Thyroid gland (tissue), 4 donors: ENCODE measurements around the gene PRRG4. TPM values are rescaled to one million over a fixed set of nuclear protein-coding genes. Genes with fewer than 3 reads are reported as not detected.

Experiments
- DNase-seq, 2 donors: peaks; one replicate each; pipeline ENCODE4 v3.0.0-alpha.2; 2019
- H3K27ac ChIP-seq, 3 donors: fragments of 200-600 bp; sonication (generic); 1 replicate in 2 of 3; 2 replicates in 1 of 3; pipeline ENCODE4 v1.5.1; 2016 to 2019; ENCODE audit warnings: mild to moderate bottlenecking in 1 of 3, moderate library complexity in 1 of 3
- H3K27me3 ChIP-seq: fragments of 200-600 bp; sonication (generic); one replicate; pipeline ENCODE4 v1.5.1; 2019
- H3K36me3 ChIP-seq, 2 donors: fragments of 200-600 bp; sonication (generic); one replicate each; pipeline ENCODE4 v1.5.1; 2016 to 2019
- H3K4me1 ChIP-seq, 2 donors: fragments of 200-600 bp; sonication (generic); one replicate each; pipeline ENCODE4 v1.5.1; 2017 to 2019
- H3K4me3 ChIP-seq, 3 donors: fragments of 200-600 bp; sonication (generic); replicated peaks in 1 of 3; 1 replicate in 2 of 3; 2 replicates in 1 of 3; pipeline ENCODE4 v1.5.1; 2016; ENCODE audit warnings: mild to moderate bottlenecking in 1 of 3
- H3K9me3 ChIP-seq: fragments of 200-600 bp; sonication (generic); one replicate; pipeline ENCODE4 v1.5.1; 2017
- POLR2A ChIP-seq, 2 donors: fragments of 450-650 bp; IDR thresholded peaks; one replicate each; pipeline ENCODE4 v1.6.1; 2017; ENCODE audit warnings: antibody characterized with exemption in 2 of 2, mild to moderate bottlenecking in 2 of 2, moderate library complexity in 1 of 2
- whole genome bisulfite sequencing, 2 donors: methylation state at CpG; one replicate each; pipeline ENCODE4 v1.1.5; 2017; 5-methylcytosine and 5-hydroxymethylcytosine counted together
- intact Hi-C: fragments of 100-400 bp; cut with DNase I; formaldehyde crosslinking; loops from one replicate; pipeline ENCODE4 v1.15.1; 2023
- total RNA-seq, 4 donors: library from RNA; depleted of rRNA; stranded (reverse); fragments of >200 nt; gene quantifications; one replicate each; pipeline ENCODE4 v1.2.3, GENCODE V29; 2016
- TF ChIP-seq, protein P1 (sequence below), 6 experiments: fragments of 200-600 bp in 3 of 6; fragments of 450-650 bp in 3 of 6; sonication (generic) in 3 of 6; IDR thresholded peaks; one replicate each; pipeline ENCODE4 v1.5.1; 2016 to 2019; ENCODE audit warnings: antibody characterized with exemption in 6 of 6, mild to moderate bottlenecking in 2 of 6, inconsistent platforms in 1 of 6, moderate library complexity in 1 of 6

The PRRG4 gene
- total RNA-seq, 4 donors from 2014 or later: 13.4 to 20.8 (median 17.7) TPM

DNA sequence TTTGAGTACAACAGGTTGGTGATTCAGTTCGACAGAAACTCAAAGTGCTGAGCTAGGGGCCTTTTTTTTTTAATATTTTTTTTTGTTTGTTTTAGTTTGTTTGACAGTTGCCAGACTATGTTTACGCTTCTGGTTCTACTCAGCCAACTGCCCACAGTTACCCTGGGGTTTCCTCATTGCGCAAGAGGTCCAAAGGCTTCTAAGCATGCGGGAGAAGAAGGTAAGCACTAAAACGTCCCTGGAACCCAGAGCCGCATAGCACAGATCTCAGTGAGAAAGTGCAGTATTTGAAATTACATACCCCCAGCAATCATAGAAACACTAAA, 649 bp downstream of the PRRG4 start:
- Histone ChIP-seq H3K27ac (peak overlapping the region; percentile 7 to 78 (median 77)), H3K9me3 (no peaks in the 10 kb centered on the region), H3K27me3 (no peaks in the 10 kb centered on the region), H3K4me3 (peak overlapping the region; percentile 20 to 83 (median 53)), H3K36me3 (no peaks in the 10 kb centered on the region), H3K4me1 (no peaks in the 10 kb centered on the region)
- no peak for TF ChIP-seq POLR2A (IDR thresholded peaks at IDR 0.05)
- TF ChIP-seq, protein P1, sequence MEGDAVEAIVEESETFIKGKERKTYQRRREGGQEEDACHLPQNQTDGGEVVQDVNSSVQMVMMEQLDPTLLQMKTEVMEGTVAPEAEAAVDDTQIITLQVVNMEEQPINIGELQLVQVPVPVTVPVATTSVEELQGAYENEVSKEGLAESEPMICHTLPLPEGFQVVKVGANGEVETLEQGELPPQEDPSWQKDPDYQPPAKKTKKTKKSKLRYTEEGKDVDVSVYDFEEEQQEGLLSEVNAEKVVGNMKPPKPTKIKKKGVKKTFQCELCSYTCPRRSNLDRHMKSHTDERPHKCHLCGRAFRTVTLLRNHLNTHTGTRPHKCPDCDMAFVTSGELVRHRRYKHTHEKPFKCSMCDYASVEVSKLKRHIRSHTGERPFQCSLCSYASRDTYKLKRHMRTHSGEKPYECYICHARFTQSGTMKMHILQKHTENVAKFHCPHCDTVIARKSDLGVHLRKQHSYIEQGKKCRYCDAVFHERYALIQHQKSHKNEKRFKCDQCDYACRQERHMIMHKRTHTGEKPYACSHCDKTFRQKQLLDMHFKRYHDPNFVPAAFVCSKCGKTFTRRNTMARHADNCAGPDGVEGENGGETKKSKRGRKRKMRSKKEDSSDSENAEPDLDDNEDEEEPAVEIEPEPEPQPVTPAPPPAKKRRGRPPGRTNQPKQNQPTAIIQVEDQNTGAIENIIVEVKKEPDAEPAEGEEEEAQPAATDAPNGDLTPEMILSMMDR (IDR thresholded peaks at IDR 0.05): no peak
- 29 to 40% methylated on average over 6 of the region's 6 CpGs for WGBS, 2 donors
- DNase-seq: peak; percentile 26 to 42
- intact Hi-C loops: no loop called here

DNA sequence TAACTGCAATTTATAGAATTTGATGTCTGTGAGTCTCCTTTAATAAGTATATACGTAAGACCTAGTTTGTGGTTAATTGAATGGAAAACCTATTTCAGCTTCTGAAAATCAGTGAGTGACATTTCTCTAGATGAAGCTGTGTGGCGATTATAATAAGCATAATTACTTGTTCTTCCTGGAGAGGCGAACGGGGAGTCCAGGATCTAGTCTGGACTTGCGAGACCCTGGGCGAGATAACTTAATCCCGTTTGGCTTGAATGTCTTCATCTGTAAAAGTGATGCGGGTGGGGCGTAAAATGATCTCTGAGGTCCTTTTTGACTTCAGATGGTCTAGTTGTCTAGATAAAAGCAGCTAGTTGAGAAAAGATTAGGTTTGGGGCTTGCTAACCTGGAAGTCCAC, 1.1 kb downstream of the PRRG4 start:
- DNase-seq: no peak
- TF ChIP-seq, protein P1 (IDR thresholded peaks at IDR 0.05): no peak
- TF ChIP-seq POLR2A (IDR thresholded peaks at IDR 0.05): no peak
- no peak overlapping the region for H3K4me3 ChIP-seq
- H3K9me3 ChIP-seq: no peaks in the 10 kb centered on the region
- 88 to 90% methylated on average over 9 of the region's 9 CpGs for WGBS, 2 donors
- no peak overlapping the region for H3K27ac ChIP-seq
- H3K4me1 ChIP-seq: no peaks in the 10 kb centered on the region
- H3K27me3 ChIP-seq: no peaks in the 10 kb centered on the region
- intact Hi-C loops: no loop called here
- H3K36me3 ChIP-seq: no peaks in the 10 kb centered on the region

DNA sequence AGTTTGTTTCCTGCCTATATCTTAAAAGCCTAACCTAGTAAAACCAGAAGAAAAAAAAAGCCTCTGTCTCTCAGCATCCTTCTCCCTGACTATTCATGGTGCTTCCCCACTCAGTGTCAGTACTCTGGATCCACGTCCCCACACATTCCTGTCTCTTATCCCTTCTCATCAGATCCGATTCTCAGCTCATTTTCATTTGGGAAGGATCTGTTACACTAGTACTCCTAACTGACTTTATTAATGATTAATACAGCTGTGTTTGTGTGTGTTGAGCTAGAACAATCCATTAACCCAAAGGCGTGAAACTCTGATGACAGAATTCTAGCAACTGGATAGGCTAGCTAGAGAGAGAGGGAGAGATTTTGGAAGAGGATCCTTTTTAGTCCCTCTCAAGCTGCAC, 1.5 kb downstream of the PRRG4 start:
- no peak overlapping the region for H3K4me3 ChIP-seq
- WGBS, 2 donors: 87 to 96% methylated on average over 3 of the region's 3 CpGs
- no peaks in the 10 kb centered on the region for H3K36me3 ChIP-seq
- DNase-seq: no peak
- no peak for TF ChIP-seq POLR2A (IDR thresholded peaks at IDR 0.05)
- TF ChIP-seq, protein P1 (IDR thresholded peaks at IDR 0.05): no peak
- H3K4me1 ChIP-seq: no peaks in the 10 kb centered on the region
- H3K9me3 ChIP-seq: no peaks in the 10 kb centered on the region
- intact Hi-C loops: no loop called here
- no peak overlapping the region for H3K27ac ChIP-seq
- H3K27me3 ChIP-seq: no peaks in the 10 kb centered on the region

DNA sequence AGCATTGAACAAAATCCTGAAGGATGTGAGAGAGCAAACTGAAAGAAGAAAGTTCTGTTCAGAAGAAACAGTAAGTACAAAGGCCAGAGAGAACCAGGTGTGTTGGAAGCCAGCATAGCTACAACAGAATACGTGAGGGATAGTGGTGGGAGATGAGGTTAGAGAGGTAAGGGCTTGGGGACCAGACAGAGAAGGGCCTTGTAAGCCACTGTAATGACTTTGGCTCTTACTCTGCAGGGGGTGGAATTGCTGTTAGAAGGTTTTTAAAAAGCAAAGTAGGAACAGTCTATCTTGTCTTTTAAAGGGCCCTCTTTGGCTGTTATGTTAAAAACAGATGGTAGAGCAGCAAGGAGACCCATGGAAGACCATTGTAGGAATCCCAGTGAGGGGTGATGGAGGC, 4.2 kb downstream of the PRRG4 start:
- H3K36me3 ChIP-seq: no peaks in the 10 kb centered on the region
- no peaks in the 10 kb centered on the region for H3K27me3 ChIP-seq
- intact Hi-C loops: no loop called here
- no peak for DNase-seq
- H3K27ac ChIP-seq: no peak overlapping the region
- no peak overlapping the region for H3K4me3 ChIP-seq
- WGBS, 2 donors: 68 to 82% methylated on average over 1 of the region's 1 CpG
- no peaks in the 10 kb centered on the region for H3K4me1 ChIP-seq
- no peaks in the 10 kb centered on the region for H3K9me3 ChIP-seq
- TF ChIP-seq, protein P1 (IDR thresholded peaks at IDR 0.05): no peak
- no peak for TF ChIP-seq POLR2A (IDR thresholded peaks at IDR 0.05)

DNA sequence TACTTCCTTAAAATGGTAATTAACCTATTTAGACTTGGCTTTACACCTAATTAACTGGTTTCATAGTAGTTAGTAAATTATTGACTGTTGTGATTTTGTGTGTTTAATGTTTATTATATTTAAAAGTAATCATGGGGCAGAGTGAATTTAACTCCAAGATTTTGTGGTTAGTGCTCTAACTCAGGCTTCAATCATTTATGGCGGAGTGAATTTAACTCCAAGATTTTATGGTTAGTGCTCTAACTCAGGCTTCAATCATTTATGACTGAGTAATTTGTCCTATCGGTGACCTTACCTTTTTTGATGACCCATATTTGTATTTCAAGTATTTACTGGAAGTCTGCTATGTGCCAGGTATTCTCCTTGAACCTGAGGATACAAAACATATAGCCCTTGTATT, 7.2 kb downstream of the PRRG4 start:
- Histone ChIP-seq H3K27ac (no peak overlapping the region), H3K4me3 (no peak overlapping the region), H3K4me1 (no peaks in the 10 kb centered on the region), H3K9me3 (no peaks in the 10 kb centered on the region), H3K27me3 (no peaks in the 10 kb centered on the region), H3K36me3 (peaks cover 0 to 6% of the 10 kb centered on the region in 2 donors)
- 93 to 94% methylated on average over 2 of the region's 2 CpGs for WGBS, 2 donors
- intact Hi-C loops: loop anchor here (2.0 kb wide), 1 partner anchor 50 kb away; no protein-coding TSS in a partner anchor
- TF ChIP-seq, protein P1 (IDR thresholded peaks at IDR 0.05): no peak
- no peak for TF ChIP-seq POLR2A (IDR thresholded peaks at IDR 0.05)
- DNase-seq: no peak
